ENCODE data around the gene UTP3.
"Not testable (repeated sequence)": the region's sequence is repeated elsewhere in the genome, so short reads cannot be mapped to it uniquely, and the experiment has no call there.

UTP3 gene

GRCh38 chr4:70687821-70688794 is at the start of gene UTP3:
UTP3 (plus strand) TSS chr4:70688532; CDS start chr4:70688678, 146 bp downstream.
- DNase-seq (ENCODE audit: low read depth): peak; percentile 92

- DNase-seq (ENCODE audit: low read depth): no peak
Observed at GRCh38 chr4:70640192-70640591, 48.1 kb upstream of the UTP3 start.

- DNase-seq (ENCODE audit: low read depth): not testable (repeated sequence)
Observed at GRCh38 chr4:70650741-70651140, 37.6 kb upstream of the UTP3 start.

- DNase-seq (ENCODE audit: low read depth): no peak
Observed at GRCh38 chr4:70651864-70652506, 36.3 kb upstream of the UTP3 start.

GRCh38 chr4:70654605-70655011 is 33.7 kb upstream of the UTP3 start:
- DNase-seq (ENCODE audit: low read depth): peak; percentile 61

GRCh38 chr4:70657326-70657725 is 31.0 kb upstream of the UTP3 start:
- DNase-seq (ENCODE audit: low read depth): no peak

- no peak for DNase-seq (ENCODE audit: low read depth)
Observed at GRCh38 chr4:70658418-70658817, 29.9 kb upstream of the UTP3 start.

GRCh38 chr4:70660106-70660505 is 28.2 kb upstream of the UTP3 start:
- DNase-seq (ENCODE audit: low read depth): no peak

GRCh38 chr4:70661309-70661922 is 26.9 kb upstream of the UTP3 start:
- not testable (repeated sequence) for DNase-seq (ENCODE audit: low read depth)

- DNase-seq (ENCODE audit: low read depth): no peak
Observed at GRCh38 chr4:70666369-70666768, 22.0 kb upstream of the UTP3 start, which contains the start of gene JCHAIN. JCHAIN (minus strand) TSS chr4:70666508; CDS start chr4:70666490, 18 bp downstream.

GRCh38 chr4:70667740-70668535 is 20.4 kb upstream of the UTP3 start:
- DNase-seq (ENCODE audit: low read depth): no peak

GRCh38 chr4:70670332-70671014 is 17.9 kb upstream of the UTP3 start:
- no peak for DNase-seq (ENCODE audit: low read depth)

- DNase-seq (ENCODE audit: low read depth): no peak
Observed at GRCh38 chr4:70671091-70671490, 17.2 kb upstream of the UTP3 start.

- DNase-seq (ENCODE audit: low read depth): no peak
Observed at GRCh38 chr4:70674191-70674590, 14.1 kb upstream of the UTP3 start.

- no peak for DNase-seq (ENCODE audit: low read depth)
Observed at GRCh38 chr4:70674731-70675130, 13.6 kb upstream of the UTP3 start.

- DNase-seq (ENCODE audit: low read depth): no peak
Observed at GRCh38 chr4:70676554-70677090, 11.7 kb upstream of the UTP3 start.

GRCh38 chr4:70678383-70678999 is 9.8 kb upstream of the UTP3 start:
- DNase-seq (ENCODE audit: low read depth): no peak

GRCh38 chr4:70680934-70681333 is 7.4 kb upstream of the UTP3 start:
- no peak for DNase-seq (ENCODE audit: low read depth)

GRCh38 chr4:70681704-70682103 is 6.6 kb upstream of the UTP3 start:
- DNase-seq (ENCODE audit: low read depth): no peak

- DNase-seq (ENCODE audit: low read depth): not testable (repeated sequence)
Observed at GRCh38 chr4:70682142-70682541, 6.2 kb upstream of the UTP3 start.

Data from CMK (cell line).